Coronary artery (tissue), 2 donors: Measurements from ENCODE around the gene GNAI2.

Experiments used
- DNase-seq: peaks from one replicate; pipeline ENCODE4 v3.0.0-alpha.2; 2017; ENCODE audit warnings: low spot score
- H3K27ac ChIP-seq, 2 donors: fragments of 200-600 bp; sonication (generic); one replicate each; pipeline ENCODE4 v1.5.1; 2016 to 2019
- H3K4me3 ChIP-seq: fragments of 200-600 bp; sonication (generic); 2 replicates; pipeline ENCODE4 v1.5.1; 2016; ENCODE audit warnings: mild to moderate bottlenecking, moderate library complexity
- TF ChIP-seq, protein P1 (sequence below): fragments of 200-600 bp; sonication (generic); IDR thresholded peaks from one replicate; pipeline ENCODE4 v1.5.1; 2019; ENCODE audit warnings: antibody characterized with exemption

Gene GNAI2

GRCh38 chr3:50219285-50219684 is 16.7 kb upstream of the GNAI2 start:
- no peak for DNase-seq
- no peak overlapping the region for H3K4me3 ChIP-seq
- no peak overlapping the region for H3K27ac ChIP-seq
- TF ChIP-seq, protein P1, sequence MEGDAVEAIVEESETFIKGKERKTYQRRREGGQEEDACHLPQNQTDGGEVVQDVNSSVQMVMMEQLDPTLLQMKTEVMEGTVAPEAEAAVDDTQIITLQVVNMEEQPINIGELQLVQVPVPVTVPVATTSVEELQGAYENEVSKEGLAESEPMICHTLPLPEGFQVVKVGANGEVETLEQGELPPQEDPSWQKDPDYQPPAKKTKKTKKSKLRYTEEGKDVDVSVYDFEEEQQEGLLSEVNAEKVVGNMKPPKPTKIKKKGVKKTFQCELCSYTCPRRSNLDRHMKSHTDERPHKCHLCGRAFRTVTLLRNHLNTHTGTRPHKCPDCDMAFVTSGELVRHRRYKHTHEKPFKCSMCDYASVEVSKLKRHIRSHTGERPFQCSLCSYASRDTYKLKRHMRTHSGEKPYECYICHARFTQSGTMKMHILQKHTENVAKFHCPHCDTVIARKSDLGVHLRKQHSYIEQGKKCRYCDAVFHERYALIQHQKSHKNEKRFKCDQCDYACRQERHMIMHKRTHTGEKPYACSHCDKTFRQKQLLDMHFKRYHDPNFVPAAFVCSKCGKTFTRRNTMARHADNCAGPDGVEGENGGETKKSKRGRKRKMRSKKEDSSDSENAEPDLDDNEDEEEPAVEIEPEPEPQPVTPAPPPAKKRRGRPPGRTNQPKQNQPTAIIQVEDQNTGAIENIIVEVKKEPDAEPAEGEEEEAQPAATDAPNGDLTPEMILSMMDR: no peak

DNA sequence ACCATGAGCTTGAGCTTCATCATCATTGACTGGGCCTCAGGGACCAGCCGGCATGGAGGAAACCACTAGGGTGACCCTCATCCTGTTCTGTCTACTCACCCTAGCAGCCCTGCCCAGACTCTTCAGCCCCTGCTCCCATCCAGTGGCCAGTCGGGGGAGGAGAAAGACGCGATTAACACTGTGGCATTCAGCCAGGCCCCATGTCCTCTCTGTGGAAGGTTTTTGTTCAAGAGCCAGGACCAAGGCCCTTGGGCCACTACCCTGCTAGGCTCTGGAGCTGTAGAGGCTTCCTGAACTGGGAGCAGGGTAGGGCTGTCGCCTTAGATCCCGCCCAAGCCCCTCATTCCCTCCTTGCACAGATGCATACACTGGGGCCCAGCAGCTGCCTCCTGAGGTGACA is 15.9 kb upstream of the GNAI2 start:
- no peak overlapping the region for H3K4me3 ChIP-seq
- no peak for DNase-seq
- TF ChIP-seq, protein P1: no peak
- no peak overlapping the region for H3K27ac ChIP-seq

- no peak overlapping the region for H3K4me3 ChIP-seq
- DNase-seq: no peak
- TF ChIP-seq, protein P1: no peak
- no peak overlapping the region for H3K27ac ChIP-seq
Measured at GRCh38 chr3:50221051-50221410, 15.0 kb upstream of the GNAI2 start.

GRCh38 chr3:50221411-50222168 is 14.4 kb upstream of the GNAI2 start:
- Histone ChIP-seq H3K27ac (no peak overlapping the region), H3K4me3 (no peak overlapping the region)
- DNase-seq: no peak
- TF ChIP-seq, protein P1: no peak

DNA sequence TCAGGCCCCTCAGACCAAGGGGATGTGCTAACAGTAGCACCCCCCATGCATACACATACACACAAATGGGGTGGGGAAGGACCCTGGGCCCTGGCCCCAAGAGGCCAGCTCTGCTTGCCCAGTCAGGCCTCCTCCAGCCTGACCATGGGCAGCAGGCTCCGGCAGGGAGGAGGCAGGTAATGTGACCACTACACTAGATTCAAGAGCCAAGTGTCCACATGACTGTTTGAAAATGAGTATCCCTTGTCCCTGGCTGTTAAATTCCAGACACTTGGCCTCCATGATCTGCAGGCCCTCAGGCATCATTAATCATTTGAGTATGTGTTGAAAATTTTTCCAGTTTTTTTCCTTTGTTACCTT is 13.9 kb upstream of the GNAI2 start:
- no peak overlapping the region for H3K27ac ChIP-seq
- H3K4me3 ChIP-seq: no peak overlapping the region
- DNase-seq: no peak
- TF ChIP-seq, protein P1: no peak

- no peak overlapping the region for H3K4me3 ChIP-seq
- H3K27ac ChIP-seq: no peak overlapping the region
- TF ChIP-seq, protein P1: no peak
- DNase-seq: no peak
Measured at GRCh38 chr3:50224639-50225038, 11.4 kb upstream of the GNAI2 start.

DNA sequence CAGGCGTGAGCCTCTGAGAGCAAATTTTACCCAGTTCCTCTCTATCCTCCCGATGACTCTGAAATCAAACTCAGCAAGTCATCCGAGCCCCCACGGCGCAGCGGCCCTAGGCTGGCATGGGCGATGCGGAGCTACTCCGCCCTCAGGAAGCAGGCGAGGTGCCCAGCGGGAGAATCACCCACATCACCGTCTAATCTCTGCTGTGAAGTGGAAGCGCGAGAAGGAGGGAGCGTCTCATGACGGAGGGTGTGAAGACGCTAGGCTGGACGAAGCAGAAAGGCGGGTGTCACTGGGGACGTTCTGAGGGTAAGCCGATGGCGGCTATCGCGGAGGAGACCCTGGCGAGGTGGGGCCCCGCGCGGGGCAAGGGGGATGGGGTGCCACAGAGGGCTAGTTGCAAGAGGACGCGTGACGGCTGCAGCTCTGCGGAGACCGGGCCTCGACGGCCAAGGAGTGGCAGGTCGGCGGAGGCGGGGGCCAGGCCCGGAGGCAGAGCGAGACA is 9.1 kb upstream of the GNAI2 start:
- Histone ChIP-seq H3K4me3 (peak overlapping the region; percentile 87), H3K27ac (peak overlapping the region; percentile 67 to 77)
- peak; percentile 78 for DNase-seq
- TF ChIP-seq, protein P1: no peak
